Muscle of leg (tissue), 11 donors: ENCODE measurements around the gene GNL1. TPM values are rescaled to one million over a fixed set of nuclear protein-coding genes. Genes with fewer than 3 reads are reported as not detected.
"Not testable (repeated sequence)": the region's sequence is repeated elsewhere in the genome, so short reads cannot be mapped to it uniquely, and the experiment has no call there.

Experiments
- DNase-seq: peaks from one replicate; pipeline ENCODE4 v3.0.0; 2013
- H3K27ac ChIP-seq: one replicate; pipeline ENCODE4 v1.5.1; 2013; ENCODE audit warnings: mild to moderate bottlenecking, low read length, control low read depth
- H3K27me3 ChIP-seq: one replicate; pipeline ENCODE4 v1.6.1; 2013; ENCODE audit warnings: low read length; ENCODE audit not compliant: control insufficient read depth, insufficient read depth
- H3K36me3 ChIP-seq: one replicate; pipeline ENCODE4 v1.6.1; 2013; ENCODE audit warnings: low read length; ENCODE audit not compliant: control insufficient read depth, insufficient read depth
- H3K4me1 ChIP-seq: one replicate; pipeline ENCODE4 v1.6.1; 2013; ENCODE audit warnings: low read length; ENCODE audit not compliant: control insufficient read depth, insufficient read depth
- H3K4me3 ChIP-seq: one replicate; pipeline ENCODE4 v1.5.1; 2013; ENCODE audit warnings: low read length, control low read depth
- H3K9me3 ChIP-seq: replicated peaks from 2 replicates; pipeline ENCODE4 v1.6.1; 2013; ENCODE audit warnings: low read depth, low read length; ENCODE audit not compliant: control insufficient read depth
- WGBS: methylation state at CpG from one replicate; pipeline ENCODE4 v1.1.5; 2013; ENCODE audit warnings: missing lambda C conversion rate; ENCODE audit not compliant: insufficient coverage; 5-methylcytosine and 5-hydroxymethylcytosine counted together
- polyA plus RNA-seq, 8 donors: library from polyadenylated mRNA; unstranded; fragments of 120-200 nt; gene quantifications; one replicate each; pipeline versions ENCODE4 v1.2.1 to v1.2.3, GENCODE V29; 2013; ENCODE audit warnings: inconsistent platforms in 1 of 8, low replicate concordance in 1 of 8; ENCODE audit not compliant: insufficient read length in 8 of 8, insufficient read depth in 1 of 8
- total RNA-seq: library from RNA; stranded (reverse); fragments of 120-200 nt; gene quantifications from one replicate; pipeline ENCODE4 v1.2.4, GENCODE V29; 2013

GNL1 gene
- total and polyA plus RNA-seq, 9 donors: 38.0 to 80.4 (median 58.1) TPM

- DNase-seq: peak; percentile 50
- peak overlapping the region; percentile 80 for H3K27ac ChIP-seq
- H3K9me3 ChIP-seq: no peaks in the 10 kb centered on the region
- H3K4me3 ChIP-seq: no peak overlapping the region
- peaks cover 7% of the 10 kb centered on the region for H3K4me1 ChIP-seq
- H3K36me3 ChIP-seq: no peaks in the 10 kb centered on the region
- 19% methylated on average over 9 of the region's 10 CpGs for WGBS
- peaks cover 5% of the 10 kb centered on the region for H3K27me3 ChIP-seq
Measured at GRCh38 chr6:30500421-30501355, 55.6 kb downstream of the GNL1 start.

GRCh38 chr6:30498705-30499104 is 57.6 kb downstream of the GNL1 start:
- WGBS: 94% methylated on average over 31 of the region's 37 CpGs
- not testable (repeated sequence) for H3K27ac ChIP-seq, DNase-seq, H3K27me3 ChIP-seq, H3K9me3 ChIP-seq, H3K4me3 ChIP-seq, H3K4me1 ChIP-seq, H3K36me3 ChIP-seq

- Histone ChIP-seq H3K4me1 (peaks cover 7% of the 10 kb centered on the region), H3K4me3 (no peak overlapping the region), H3K27me3 (peaks cover 5% of the 10 kb centered on the region), H3K9me3 (no peaks in the 10 kb centered on the region), H3K27ac (no peak overlapping the region), H3K36me3 (peaks cover 6% of the 10 kb centered on the region)
- no peak for DNase-seq
- WGBS: 71% methylated on average over 2 of the region's 3 CpGs
Measured at GRCh38 chr6:30497714-30498113, 58.6 kb downstream of the GNL1 start.

GRCh38 chr6:30497261-30497599 is 59.1 kb downstream of the GNL1 start:
- not testable (repeated sequence) for H3K27ac ChIP-seq, DNase-seq

GRCh38 chr6:30495993-30496392 is 60.3 kb downstream of the GNL1 start:
- H3K4me1 ChIP-seq: peaks cover 18% of the 10 kb centered on the region
- DNase-seq: no peak

More at GRCh38 chr6:30497261-30497599, 59.1 kb downstream of the GNL1 start:
- H3K9me3 ChIP-seq, H3K27me3 ChIP-seq, H3K4me3 ChIP-seq: not testable (repeated sequence)
- H3K36me3 ChIP-seq: peaks cover 11% of the 10 kb centered on the region
- 96% methylated on average over 4 of the region's 5 CpGs for WGBS
- peaks cover 12% of the 10 kb centered on the region for H3K4me1 ChIP-seq

GRCh38 chr6:30495060-30495459 is 61.2 kb downstream of the GNL1 start:
- DNase-seq, H3K4me3 ChIP-seq, H3K9me3 ChIP-seq, H3K27me3 ChIP-seq, H3K27ac ChIP-seq: not testable (repeated sequence)
- whole genome bisulfite sequencing: 40% methylated on average over 1 of the region's 4 CpGs
- H3K4me1 ChIP-seq: peaks cover 20% of the 10 kb centered on the region
- H3K36me3 ChIP-seq: peaks cover 30% of the 10 kb centered on the region

More at GRCh38 chr6:30495993-30496392, 60.3 kb downstream of the GNL1 start:
- H3K27ac ChIP-seq: no peak overlapping the region
- 86% methylated on average over 2 of the region's 4 CpGs for WGBS
- H3K4me3 ChIP-seq: no peak overlapping the region
- H3K27me3 ChIP-seq: peaks cover 5% of the 10 kb centered on the region
- peaks cover 21% of the 10 kb centered on the region for H3K36me3 ChIP-seq
- H3K9me3 ChIP-seq: no peaks in the 10 kb centered on the region

GRCh38 chr6:30494291-30494861 is 61.9 kb downstream of the GNL1 start:
- no peak overlapping the region for H3K27ac ChIP-seq
- no peaks in the 10 kb centered on the region for H3K27me3 ChIP-seq

GRCh38 chr6:30493643-30494250 is 62.5 kb downstream of the GNL1 start:
- Histone ChIP-seq H3K27ac (no peak overlapping the region), H3K36me3 (peaks cover 31% of the 10 kb centered on the region), H3K9me3 (no peaks in the 10 kb centered on the region), H3K4me1 (peaks cover 23% of the 10 kb centered on the region), H3K4me3 (no peak overlapping the region), H3K27me3 (no peaks in the 10 kb centered on the region)
- no peak for DNase-seq
- WGBS: 53% methylated on average over 5 of the region's 8 CpGs

More at GRCh38 chr6:30494291-30494861, 61.9 kb downstream of the GNL1 start:
- Histone ChIP-seq H3K9me3 (no peaks in the 10 kb centered on the region), H3K36me3 (peaks cover 31% of the 10 kb centered on the region), H3K4me3 (no peak overlapping the region), H3K4me1 (peaks cover 20% of the 10 kb centered on the region)
- DNase-seq: no peak
- WGBS: 92% methylated on average over 3 of the region's 8 CpGs

GRCh38 chr6:30491991-30492952 is 64.0 kb downstream of the GNL1 start:
- DNase-seq: no peak
- 83% methylated on average over 10 of the region's 16 CpGs for WGBS
- no peak overlapping the region for H3K4me3 ChIP-seq
- H3K36me3 ChIP-seq: peaks cover 31% of the 10 kb centered on the region
- H3K27ac ChIP-seq: no peak overlapping the region
- peaks cover 23% of the 10 kb centered on the region for H3K4me1 ChIP-seq
- H3K27me3 ChIP-seq: peaks cover 7% of the 10 kb centered on the region
- no peaks in the 10 kb centered on the region for H3K9me3 ChIP-seq
